ENCODE results near the gene TP73.

- TF ChIP-seq, protein P1, sequence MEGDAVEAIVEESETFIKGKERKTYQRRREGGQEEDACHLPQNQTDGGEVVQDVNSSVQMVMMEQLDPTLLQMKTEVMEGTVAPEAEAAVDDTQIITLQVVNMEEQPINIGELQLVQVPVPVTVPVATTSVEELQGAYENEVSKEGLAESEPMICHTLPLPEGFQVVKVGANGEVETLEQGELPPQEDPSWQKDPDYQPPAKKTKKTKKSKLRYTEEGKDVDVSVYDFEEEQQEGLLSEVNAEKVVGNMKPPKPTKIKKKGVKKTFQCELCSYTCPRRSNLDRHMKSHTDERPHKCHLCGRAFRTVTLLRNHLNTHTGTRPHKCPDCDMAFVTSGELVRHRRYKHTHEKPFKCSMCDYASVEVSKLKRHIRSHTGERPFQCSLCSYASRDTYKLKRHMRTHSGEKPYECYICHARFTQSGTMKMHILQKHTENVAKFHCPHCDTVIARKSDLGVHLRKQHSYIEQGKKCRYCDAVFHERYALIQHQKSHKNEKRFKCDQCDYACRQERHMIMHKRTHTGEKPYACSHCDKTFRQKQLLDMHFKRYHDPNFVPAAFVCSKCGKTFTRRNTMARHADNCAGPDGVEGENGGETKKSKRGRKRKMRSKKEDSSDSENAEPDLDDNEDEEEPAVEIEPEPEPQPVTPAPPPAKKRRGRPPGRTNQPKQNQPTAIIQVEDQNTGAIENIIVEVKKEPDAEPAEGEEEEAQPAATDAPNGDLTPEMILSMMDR (IDR thresholded peaks at IDR 0.05) = no peak
- TF ChIP-seq POLR2AphosphoS5 (IDR thresholded peaks at IDR 0.05) = no peak
- no peak for TF ChIP-seq POLR2A (IDR thresholded peaks at IDR 0.05)
Measured at GRCh38 chr1:3659093-3659492, 6.8 kb downstream of the TP73 start.

Measured in breast epithelium (tissue), 3 donors.